Measurements from ENCODE around the gene MRTFA.
"Not testable (repeated sequence)": the region's sequence is repeated elsewhere in the genome, so short reads cannot be mapped to it uniquely, and the experiment has no call there.

MRTFA gene

GRCh38 chr22:40593460-40594273 lies 42.9 kb downstream of the MRTFA start:
- no peak overlapping the region for H3K27ac ChIP-seq
- TF ChIP-seq CTCF (conservative IDR thresholded peaks at IDR 0.05) = no peak

GRCh38 chr22:40592352-40593113 lies 44.0 kb downstream of the MRTFA start:
- no peak for TF ChIP-seq CTCF (conservative IDR thresholded peaks at IDR 0.05)
- H3K27ac ChIP-seq = no peak overlapping the region

GRCh38 chr22:40588726-40589125 lies 47.8 kb downstream of the MRTFA start:
- no peak overlapping the region for H3K27ac ChIP-seq

GRCh38 chr22:40586781-40587180 lies 49.7 kb downstream of the MRTFA start:
- peak overlapping the region; percentile 39 for H3K27ac ChIP-seq
- TF ChIP-seq CTCF (conservative IDR thresholded peaks at IDR 0.05) = no peak

More at GRCh38 chr22:40588726-40589125, 47.8 kb downstream of the MRTFA start:
- no peak for TF ChIP-seq CTCF (conservative IDR thresholded peaks at IDR 0.05)

GRCh38 chr22:40585310-40585751 lies 51.2 kb downstream of the MRTFA start:
- no peak for TF ChIP-seq CTCF (conservative IDR thresholded peaks at IDR 0.05)
- no peak overlapping the region; the same call in 1 of the 2 replicates for H3K27ac ChIP-seq

- not testable (repeated sequence) for H3K27ac ChIP-seq
These were observed 51.8 kb downstream of the MRTFA start for GRCh38 chr22:40584766-40585165.

GRCh38 chr22:40583053-40583741 lies 53.3 kb downstream of the MRTFA start:
- H3K27ac ChIP-seq = no peak overlapping the region
- TF ChIP-seq CTCF (conservative IDR thresholded peaks at IDR 0.05) = no peak

All from VCaP (cell line).